ENCODE results near the gene ARHGEF10L.
"Not testable (repeated sequence)": the region's sequence is repeated elsewhere in the genome, so short reads cannot be mapped to it uniquely, and the experiment has no call there.

The ARHGEF10L gene

DNA sequence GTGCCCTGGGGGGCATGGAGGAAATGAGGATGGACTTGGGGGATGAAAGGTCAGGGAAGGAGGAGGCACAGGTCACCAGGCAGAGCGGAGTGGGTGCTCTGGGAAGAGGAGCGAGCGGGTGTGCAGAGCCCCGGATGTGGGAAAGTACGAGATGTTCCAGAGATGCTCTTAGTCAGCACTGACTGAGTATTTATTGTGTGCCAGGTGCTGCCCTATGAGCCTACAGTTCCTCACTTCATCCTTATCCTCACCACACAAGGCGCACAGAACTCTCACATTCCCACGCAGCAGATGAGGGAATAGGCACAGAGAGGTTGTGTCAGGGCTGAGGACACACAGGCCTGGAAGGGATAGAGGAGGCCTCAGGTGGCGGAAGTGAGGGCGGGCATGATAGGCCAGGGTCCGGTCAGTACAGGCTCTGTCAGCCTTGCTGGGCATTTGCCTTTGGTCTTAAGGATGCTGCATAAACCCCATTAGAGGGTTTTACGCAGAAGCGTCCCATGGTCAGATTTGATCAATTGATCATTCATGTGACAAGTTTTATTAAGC lies 77.3 kb downstream of the ARHGEF10L start:
- no peak for DNase-seq

DNA sequence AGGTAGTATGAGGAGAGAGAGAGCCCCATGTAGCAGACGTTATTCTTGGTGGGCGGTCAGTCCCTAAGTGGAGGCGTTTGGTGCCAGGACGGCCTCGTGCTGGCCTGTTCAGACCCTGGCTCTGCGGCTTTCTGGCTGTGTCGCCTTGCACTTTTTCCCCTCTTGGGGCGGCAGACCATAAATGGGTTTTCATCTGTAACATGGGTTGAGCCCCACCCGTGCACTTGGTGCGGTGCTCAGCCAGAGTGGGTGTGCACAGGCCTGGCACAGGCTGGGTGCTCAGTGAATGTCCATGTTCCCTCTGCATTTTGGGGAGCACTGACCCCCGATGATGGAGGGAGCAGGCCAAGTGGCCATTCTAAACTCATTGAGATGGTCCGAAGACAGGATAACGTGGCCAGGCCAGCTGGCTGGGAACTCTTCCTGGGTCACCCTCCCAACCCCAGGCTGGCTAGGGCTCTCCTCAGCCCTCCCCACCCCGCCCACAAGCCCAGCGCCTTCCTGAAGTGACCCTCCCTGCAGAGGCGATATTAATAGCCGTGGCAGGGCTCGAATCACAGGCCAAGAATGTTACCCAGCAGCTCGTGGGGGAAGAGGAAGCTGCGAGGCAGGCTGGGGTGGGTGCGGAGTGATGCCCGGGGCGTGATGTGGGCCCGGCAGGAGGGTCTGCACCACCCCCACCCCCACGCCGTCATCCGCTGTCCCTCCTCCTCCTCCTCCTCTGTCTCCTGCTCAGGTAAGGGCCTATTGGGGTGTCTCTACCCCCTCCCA lies 78.5 kb downstream of the ARHGEF10L start:
- no peak for DNase-seq

DNA sequence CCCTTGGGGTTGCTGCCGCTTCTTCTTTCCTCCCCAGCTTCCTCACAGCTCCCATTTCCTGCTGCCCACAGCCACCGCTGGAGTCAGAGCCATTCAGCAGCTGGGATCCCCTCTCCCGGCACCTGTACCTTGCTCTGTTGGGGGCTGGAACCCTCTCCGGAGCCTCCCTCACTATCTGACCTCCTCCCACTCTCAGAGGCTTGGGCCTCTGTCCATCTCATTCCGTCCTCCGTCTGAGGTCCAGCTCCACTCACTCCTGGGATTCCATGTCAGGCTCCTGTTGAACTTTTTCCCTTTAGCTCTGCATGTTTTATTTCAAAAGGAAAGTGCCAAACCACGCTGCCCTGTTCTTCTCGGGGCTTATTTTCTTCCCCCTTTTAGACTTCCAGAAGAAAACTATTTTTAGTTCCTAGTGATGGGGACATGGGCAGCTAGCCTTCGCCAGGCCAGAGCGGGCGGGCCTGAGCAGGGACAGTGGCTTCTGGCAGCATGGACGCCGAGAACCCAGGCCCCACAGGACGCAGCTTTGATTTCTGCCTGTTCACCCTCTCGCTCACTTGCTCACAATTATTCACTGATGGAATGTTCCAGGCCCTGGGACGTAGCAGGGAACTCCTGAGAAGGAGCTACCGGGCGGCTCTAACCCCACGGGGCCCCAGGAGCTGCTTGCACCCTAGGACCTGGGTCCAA lies 79.2 kb downstream of the ARHGEF10L start:
- no peak for DNase-seq

DNA sequence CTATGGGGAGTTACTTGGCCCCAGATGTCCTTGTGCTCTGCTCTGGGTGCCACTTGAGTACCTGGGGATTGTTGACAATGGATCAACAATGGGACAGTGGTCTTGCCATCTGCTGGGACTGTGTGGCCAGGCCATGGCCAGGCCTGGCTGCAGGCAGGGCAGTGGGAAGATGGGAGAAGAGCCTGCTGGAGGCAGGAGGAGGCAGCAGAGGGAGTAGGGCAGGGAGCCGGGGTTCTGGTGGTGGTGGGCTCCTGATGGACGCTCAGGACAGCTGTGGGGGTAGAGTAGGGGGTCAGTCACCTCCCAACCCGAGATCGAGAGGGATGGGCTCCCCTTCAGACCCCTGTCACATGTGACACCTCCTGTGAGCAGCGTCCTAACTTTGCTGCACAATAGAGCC lies 81.0 kb downstream of the ARHGEF10L start:
- DNase-seq: no peak

DNA sequence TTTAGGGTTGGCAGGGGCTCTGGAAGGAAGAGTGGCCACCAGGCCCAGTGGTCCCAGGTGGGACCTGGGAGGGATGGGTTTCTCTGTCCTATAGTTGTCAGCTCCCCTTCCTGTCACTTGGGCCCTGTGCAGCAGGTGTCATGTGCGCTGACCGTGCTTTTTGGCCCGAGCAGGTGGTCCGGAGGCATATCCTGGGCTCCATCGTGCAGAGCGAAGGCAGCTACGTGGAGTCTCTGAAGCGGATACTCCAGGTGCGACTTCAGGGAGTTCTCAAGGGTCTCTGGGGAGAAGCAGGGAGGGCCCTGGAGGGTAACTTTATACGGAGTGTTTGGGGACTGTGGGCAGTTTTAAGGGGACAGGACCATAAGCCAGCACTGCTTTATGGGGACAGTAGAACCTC lies 82.2 kb downstream of the ARHGEF10L start:
- DNase-seq: no peak

DNA sequence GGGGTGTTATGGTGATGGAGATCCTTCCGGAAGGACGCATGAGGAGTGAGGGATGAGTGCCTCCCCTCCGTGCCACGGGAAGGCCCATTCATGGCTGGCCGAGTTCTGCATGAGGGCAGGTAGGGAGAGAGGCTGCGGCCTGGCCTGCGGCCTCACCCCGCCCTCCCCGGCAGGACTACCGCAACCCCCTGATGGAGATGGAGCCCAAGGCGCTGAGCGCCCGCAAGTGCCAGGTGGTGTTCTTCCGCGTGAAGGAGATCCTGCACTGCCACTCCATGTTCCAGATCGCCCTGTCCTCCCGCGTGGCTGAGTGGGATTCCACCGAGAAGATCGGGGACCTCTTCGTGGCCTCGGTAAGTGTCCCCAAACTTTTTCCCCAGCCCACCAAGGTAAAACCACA lies 83.3 kb downstream of the ARHGEF10L start:
- DNase-seq: no peak

DNA sequence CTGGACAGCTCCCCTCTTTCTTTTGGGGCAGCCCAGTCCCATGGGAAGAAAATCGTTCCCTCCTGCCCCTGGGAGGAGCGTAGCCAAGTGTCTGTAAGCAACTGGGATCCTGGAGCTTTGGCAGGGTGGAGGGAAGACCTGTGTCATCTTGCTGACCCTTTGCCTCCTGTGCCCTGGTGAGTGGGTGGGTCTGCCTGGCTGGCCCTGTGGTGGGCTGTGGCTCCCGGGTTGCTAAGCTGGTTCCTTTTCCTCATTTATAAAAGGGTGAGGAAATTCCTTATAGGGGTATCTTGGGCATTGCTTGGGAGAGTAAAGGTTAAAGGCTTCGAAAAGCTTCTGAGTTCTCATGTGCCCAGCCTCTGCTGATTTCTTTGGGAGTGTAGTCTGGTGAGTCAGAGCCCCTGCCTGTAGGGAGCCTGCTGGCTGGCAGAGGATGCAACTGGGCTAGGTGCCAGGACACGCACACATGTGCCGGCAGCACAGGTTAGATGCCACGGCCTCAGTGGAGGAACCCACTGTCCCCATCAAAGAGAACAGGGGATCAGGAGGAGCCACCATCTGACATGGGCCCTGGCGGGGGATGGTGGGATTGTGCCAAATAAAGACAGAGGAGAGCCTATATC lies 85.2 kb downstream of the ARHGEF10L start:
- DNase-seq: no peak

DNA sequence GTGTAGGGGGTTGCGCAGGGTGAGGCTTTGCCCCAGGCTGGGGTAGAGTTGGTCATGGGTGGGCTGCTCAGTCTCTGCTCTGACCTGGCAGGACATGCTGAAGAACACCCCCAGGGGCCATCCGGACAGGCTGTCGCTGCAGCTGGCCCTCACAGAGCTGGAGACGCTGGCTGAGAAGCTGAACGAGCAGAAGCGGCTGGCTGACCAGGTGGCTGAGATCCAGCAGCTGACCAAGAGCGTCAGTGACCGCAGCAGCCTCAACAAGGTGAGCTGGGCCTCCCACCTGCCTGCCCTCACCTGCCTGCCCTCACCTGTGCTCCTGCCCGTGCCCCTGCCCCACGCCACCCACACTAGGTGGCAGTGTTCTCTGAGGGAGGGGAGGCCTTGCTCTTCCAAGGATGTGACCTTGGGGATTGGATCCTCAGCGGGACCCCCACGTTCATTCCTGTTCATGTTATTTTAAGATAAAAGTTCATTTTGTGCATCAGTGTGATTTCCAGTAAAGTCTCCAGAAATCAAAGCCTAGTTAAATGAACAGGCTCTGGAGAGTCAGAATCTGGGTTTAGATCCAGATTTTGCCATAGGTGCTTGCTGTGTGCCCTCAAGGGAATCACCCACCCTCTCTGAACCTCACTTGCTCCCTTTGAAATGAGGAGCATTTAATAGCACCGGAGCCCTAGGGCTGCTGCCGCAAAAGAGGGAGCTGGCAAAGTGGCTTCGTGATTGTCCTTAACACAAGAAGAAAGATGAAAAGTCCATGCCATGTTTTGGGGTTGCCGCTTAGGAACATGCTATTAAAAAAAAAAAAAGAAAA lies 87.9 kb downstream of the ARHGEF10L start:
- DNase-seq: no peak

DNA sequence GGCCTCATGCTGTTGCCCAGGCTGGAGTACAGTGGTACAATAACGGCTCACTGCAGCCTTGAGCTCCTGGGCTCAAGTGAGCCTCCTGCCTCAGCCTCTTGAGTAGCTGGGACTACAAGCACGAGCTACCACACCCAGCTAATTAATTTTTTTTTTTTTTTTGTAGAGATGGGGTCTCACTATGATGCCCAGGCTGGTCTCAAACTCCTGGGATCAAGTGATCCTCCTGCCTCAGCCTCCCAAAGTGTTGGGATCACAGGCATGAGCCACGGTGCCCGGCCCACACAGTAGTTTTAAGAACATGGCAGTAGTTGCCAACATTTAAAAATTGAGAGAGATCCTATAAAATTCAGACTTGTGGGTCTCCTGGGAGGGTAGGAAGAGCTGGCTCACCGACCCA lies 89.5 kb downstream of the ARHGEF10L start:
- not testable (repeated sequence) for DNase-seq

DNA sequence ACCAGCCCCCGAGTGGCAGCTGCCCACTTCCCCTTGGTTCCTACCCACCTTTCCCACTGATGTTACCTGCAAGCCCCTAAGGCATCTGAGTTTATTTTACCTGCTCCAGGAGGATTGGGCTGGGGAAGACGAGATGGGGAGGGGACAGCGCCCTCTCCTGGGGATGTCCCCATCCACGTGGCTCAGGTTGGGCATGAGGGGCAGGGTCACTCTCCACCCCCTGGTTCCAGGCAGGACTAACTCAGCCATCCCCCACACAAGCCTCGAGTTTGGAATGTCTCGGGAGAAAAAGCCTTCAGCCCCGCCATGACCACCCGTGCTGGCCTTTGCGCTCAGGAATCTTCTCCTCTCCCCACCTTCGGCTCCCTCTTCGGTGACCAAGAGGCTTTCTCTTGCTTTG lies 90.0 kb downstream of the ARHGEF10L start:
- DNase-seq: no peak

DNA sequence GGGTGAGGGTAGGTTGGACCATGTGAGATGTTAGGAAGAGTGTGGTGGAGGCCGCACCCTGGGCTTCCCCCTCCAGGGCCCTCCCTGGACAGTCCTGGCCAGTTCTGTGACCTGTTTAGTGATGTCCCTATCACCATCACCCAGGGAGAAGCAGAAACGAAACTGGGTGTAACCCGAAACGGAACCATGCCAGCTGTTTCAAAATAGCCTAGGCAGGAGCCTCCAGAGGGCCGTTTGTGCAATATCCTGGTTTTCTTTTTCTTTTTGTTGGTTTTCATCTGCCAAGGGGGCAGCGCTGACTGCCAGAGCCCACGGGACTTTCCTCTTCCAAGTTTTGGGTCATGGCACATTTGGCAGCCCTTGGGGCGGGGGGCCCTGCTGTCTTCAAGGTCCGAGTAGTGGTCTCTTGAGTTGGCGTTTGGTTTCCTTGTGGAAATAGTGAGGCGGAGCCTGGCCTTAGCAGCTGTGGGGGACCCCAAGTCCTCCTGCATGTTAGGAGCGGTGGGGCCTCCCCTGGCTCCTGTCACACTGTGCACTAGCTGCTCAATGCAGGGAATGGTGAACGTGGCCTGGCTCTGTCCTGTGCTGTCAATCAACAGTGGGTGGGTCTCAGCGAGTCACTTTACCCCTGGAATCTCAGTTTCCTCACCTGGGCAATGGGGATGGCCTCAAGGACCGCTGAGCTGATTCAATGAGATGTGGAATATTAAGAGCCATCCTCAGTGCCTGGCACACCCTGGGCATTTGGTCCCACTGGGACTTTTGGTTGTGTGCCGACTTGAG lies 90.7 kb downstream of the ARHGEF10L start:
- no peak for DNase-seq

DNA sequence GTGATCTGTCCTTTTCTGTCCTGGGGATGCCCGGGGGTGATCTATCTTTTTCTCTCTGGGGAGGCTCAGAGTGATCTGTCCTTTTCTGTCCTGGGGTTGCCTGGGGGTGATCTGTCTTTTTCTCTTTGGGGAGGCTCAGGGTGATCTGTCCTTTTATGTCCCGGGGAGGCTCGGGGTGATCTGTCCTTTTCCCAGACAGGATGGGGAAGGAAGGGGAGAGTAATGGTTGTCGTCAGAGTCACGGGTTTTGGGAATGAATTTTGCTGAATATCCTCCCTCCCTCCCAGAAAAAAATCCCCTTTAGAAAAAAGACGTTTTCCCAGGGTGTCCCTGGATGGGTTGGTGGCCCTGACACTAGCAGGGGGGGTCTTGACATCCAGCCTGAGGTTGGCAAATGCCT lies 91.5 kb downstream of the ARHGEF10L start:
- DNase-seq: no peak

DNA sequence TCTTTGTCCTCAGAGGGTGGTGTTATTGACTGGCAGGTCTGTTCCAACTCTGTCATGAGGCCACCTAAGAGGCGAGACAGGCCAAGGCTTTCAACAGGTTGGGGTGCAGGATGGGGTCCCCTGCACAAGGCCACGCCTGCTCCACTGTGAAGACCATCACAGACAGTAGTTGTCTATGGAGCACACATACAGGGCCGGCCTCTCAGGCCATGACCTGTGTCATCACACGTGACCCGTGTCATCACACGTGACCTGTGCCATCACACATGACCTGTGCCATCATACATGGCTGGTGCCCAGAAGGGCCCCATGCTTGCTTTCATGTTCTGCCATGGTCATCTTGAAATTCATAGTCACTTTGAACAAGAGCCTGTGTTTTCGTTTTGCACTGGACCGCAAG lies 91.9 kb downstream of the ARHGEF10L start:
- DNase-seq: no peak

DNA sequence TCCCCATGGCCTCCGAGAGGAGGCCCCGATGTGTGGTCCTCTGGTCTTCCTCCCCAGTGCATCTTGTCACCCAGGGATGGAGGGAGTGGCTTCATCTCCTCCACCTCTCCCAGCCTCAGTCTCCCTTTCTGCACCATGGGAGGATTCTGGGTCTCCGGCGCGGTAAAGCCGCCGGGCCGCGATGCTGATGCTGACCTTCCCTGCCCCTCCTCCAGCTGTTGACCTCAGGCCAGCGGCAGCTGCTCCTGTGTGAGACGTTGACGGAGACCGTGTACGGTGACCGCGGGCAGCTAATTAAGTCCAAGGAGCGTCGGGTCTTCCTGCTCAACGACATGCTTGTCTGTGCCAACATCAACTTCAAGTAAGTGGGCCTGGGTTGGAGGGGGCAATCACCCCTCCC lies 92.6 kb downstream of the ARHGEF10L start:
- no peak for DNase-seq

DNA sequence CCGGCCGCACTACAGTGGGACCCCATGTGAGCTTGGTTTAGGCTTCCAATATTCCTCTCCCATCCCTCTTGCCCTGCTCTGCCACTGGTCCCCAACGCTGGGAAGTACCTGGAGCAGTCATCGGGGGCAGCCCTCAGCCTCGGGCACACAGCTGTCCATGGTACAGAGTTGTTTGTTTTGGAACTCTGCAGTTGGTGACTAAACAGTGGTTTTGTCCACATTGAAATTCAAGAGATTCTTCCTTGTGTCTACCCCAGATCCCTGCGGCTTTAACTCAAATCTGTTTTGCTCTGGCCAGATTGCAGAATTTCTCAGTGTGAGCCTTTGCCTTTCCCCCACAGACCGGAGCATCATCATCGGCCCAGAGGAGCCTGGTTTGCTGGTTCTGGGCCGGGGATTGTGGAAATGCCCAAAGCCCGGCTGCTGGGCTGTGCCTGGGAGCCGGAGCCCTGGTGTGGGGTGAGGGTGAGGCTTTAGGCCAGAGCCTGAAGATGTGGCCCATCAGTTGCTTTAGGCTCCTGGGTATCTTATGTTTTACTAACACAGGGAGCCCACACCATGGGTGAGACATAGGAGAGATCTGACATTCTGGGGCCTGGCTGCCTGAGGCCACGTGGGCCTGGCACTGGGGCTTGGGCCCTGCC lies 93.2 kb downstream of the ARHGEF10L start:
- DNase-seq: no peak

DNA sequence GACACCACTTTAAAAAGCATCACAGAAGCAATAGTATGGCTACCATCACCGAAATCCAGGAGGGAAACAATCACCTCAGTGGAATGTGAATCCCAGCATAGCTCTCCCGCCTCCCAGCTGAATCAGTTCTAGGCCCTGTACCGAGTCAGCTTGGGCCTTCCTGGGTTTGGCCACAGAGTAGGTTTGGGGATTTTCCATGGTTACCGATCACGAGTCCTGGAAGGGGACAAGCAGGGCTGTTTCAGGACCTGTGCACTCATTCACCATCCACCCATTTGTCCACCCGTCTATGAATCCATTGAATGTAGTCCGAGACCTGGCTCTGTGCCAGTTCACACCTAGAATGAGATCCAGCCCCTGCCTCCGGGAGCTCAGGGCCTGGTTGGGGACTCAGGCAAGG lies 94.2 kb downstream of the ARHGEF10L start:
- no peak for DNase-seq

DNA sequence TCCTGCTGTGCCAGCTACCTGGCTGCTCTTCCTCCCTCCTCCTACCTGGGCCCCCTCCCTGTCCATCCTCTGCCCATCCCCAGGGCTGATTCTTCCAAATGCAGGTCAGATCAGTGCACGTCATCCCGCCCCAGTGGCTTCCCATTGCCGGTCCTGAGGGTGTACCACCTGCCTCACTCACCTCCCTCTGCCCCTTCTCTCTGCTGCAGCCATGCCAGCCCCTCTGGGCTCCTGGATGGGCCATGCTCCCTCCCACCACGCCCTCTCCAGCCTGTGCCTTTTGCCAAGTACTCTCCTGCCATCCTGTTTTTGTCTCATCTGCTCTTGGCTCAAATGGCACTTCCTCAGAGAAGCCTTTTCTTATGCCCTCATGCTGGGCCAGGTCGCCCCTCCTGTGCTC lies 95.8 kb downstream of the ARHGEF10L start:
- no peak for DNase-seq

DNA sequence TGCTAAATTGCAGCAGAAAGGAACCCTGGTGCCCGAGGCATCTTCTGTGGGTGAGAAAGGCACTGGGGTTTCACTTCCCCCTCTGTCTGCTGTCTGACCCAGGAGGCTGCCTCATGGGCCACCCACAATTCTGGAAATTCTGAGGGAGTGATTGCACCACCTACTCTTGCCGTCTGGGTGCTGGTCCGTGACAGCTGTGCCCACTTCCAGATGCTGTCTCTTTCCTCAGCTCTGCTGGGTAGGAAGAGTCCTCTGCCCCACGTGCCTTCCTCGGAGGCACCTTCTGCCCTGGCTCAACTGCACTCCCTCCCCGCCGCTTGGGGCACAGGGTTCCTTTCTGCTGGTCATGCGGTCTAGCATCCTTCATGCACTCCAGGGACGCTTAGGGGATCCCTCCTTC lies 96.3 kb downstream of the ARHGEF10L start:
- no peak for DNase-seq

DNA sequence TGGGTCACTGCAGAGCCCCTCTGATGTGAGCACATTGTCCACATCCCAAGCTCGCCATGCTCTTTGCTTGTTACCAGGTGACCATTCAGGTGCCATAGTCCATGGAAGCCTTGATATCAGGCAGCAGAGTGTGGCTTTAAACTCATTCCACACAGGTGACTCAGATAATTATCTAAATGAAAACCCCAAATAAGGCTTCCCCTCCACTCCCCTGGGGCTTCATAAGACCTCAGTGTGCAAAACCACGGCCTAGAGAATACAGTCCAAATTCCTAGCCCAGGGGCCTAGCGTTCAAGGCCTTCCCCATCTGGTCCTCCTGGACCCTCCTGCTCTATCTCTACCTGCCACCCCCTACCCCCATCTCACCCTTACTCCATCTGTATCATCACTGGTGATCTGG lies 97.1 kb downstream of the ARHGEF10L start:
- no peak for DNase-seq

DNA sequence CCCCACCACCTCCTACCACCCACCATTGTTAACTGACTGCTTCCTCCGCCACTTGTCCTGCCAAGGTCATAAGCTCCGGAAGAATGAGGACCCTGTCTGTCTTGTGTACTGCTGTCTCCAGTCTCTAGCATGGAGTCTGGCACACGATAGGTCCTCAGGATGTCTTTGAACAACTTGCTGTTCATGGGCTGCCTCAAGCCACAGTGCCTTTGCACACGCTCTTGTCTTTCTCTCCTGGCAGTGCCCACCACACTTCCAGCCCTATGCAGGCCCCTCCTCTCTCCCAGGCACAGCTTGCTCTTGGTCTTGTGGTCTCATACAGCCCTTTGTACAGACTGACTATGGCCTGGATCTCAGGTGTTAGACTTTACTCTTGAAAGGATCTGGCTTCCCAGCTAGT lies 97.6 kb downstream of the ARHGEF10L start:
- no peak for DNase-seq

DNA sequence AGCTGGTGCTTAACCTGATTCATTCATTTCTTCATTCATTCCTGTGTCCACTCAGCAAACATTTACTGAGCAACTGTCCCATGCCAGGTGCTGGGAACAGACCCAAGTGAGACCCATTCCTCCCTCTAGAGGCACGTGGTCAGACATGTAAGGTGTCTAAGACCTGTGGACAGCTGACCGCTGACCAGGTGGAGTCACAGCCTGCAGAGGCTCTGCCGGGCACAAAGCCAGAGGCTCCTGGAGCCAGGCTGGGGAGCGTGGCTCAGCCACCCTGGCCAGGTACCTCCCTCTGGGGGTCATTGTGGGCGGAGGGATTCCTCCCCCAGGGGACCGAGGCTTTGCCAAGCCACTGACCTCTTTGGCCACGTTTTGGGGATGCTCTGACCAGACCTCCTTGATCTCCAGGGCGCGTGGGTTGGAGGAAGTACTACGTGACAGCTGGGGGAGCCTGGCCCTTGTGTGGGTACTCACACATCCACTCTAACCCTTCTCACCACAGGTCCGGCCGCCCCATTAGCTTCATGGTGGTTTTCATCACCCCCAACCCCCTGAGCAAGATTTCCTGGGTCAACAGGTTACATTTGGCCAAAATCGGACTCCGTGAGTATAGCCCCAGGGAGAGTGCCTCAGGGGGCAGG lies 100.3 kb downstream of the ARHGEF10L start:
- DNase-seq: no peak
